H1 (cell line): ENCODE data around the gene PTEN. TPM values are rescaled to one million over a fixed set of nuclear protein-coding genes. Genes with fewer than 3 reads are reported as not detected.

ENCODE experiments used
- CTCF ChIA-PET: fragments of 300-600 bp; sonication (Branson Sonifier 250); formaldehyde crosslinking; loops from one replicate; lab custom pipeline; 2021; ENCODE audit not compliant: partially characterized antibody; lab: Charles Lee
- POLR2A ChIA-PET: fragments of 300-600 bp; sonication (Branson Sonifier 250); formaldehyde crosslinking; loops from one replicate; lab custom pipeline; 2021; ENCODE audit warnings: inconsistent platforms; ENCODE audit not compliant: partially characterized antibody; lab: Charles Lee
- DNase-seq, 2 experiments: peaks; one replicate each; pipeline versions ENCODE4 v3.0.0 to v3.0.0-alpha.2; 2010 to 2022; ENCODE audit warnings: low spot score in 2 of 2, low read depth in 1 of 2, mixed read lengths in 1 of 2
- FAIRE-seq: peaks from 2 replicates; lab custom pipeline; 2011; peaks lifted over from hg19 to GRCh38; lab: Jason Lieb, UNC
- H2AFZ ChIP-seq: 2 replicates; pipeline ENCODE4 v1.8.1; 2012; ENCODE audit warnings: low read length, inconsistent platforms
- H2AK5ac ChIP-seq: 2 replicates; pipeline ENCODE4 v1.6.1; 2013; ENCODE audit warnings: low read depth, low read length
- H2BK120ac ChIP-seq: replicated peaks from 2 replicates; pipeline ENCODE3; 2013; ENCODE audit warnings: low read depth, low read length, inconsistent platforms
- H2BK12ac ChIP-seq: 2 replicates; pipeline ENCODE4 v1.6.1; 2013; ENCODE audit warnings: low read depth, low read length
- H2BK15ac ChIP-seq: 2 replicates; pipeline ENCODE4 v1.6.1; 2013; ENCODE audit warnings: low read length
- H2BK20ac ChIP-seq: 2 replicates; pipeline ENCODE4 v1.6.1; 2013; ENCODE audit warnings: low read length
- H2BK5ac ChIP-seq: 2 replicates; pipeline ENCODE4 v1.6.1; 2013; ENCODE audit warnings: low read depth, low read length
- H3K14ac ChIP-seq: 2 replicates; pipeline ENCODE4 v1.6.1; 2013; ENCODE audit warnings: inconsistent platforms; ENCODE audit not compliant: insufficient read length
- H3K18ac ChIP-seq: 2 replicates; pipeline ENCODE4 v1.6.1; 2013; ENCODE audit warnings: low read length; ENCODE audit errors: extremely low read depth
- H3K23ac ChIP-seq: 2 replicates; pipeline ENCODE4 v1.6.1; 2013; ENCODE audit warnings: inconsistent platforms; ENCODE audit not compliant: insufficient read length
- H3K23me2 ChIP-seq: 2 replicates; pipeline ENCODE4 v1.6.1; 2013; ENCODE audit warnings: low read depth, low read length
- H3K27ac ChIP-seq: 2 replicates; pipeline ENCODE4 v1.6.1; 2011; ENCODE audit warnings: low read depth, low read length, inconsistent platforms
- H3K27me3 ChIP-seq, 4 experiments: replicated peaks in 1 of 4; 1 replicate in 1 of 4; 2 replicates in 3 of 4; pipeline versions ENCODE4 v1.6.1 to v1.8.1; 2011 to 2013; ENCODE audit warnings: low read length in 3 of 4, mild to moderate bottlenecking in 3 of 4, inconsistent platforms in 2 of 4, mixed read lengths in 2 of 4, moderate library complexity in 1 of 4; ENCODE audit not compliant: control insufficient read depth in 3 of 4, insufficient read depth in 3 of 4; ENCODE audit errors: extremely low read depth in 1 of 4
- H3K36me3 ChIP-seq, 4 experiments: 2 replicates each; pipeline versions ENCODE4 v1.6.1 to v1.8.1; 2011 to 2013; ENCODE audit warnings: mild to moderate bottlenecking in 4 of 4, low read length in 3 of 4, moderate library complexity in 2 of 4, control low read depth in 1 of 4, inconsistent platforms in 1 of 4; ENCODE audit not compliant: insufficient read depth in 4 of 4, control insufficient read depth in 2 of 4
- H3K4ac ChIP-seq: replicated peaks from 2 replicates; pipeline ENCODE3; 2013; ENCODE audit warnings: low read length, low read depth, mixed read lengths, inconsistent platforms; ENCODE audit not compliant: insufficient read length
- H3K4me1 ChIP-seq, 4 experiments: replicated peaks in 1 of 4; 1 replicate in 1 of 4; 2 replicates in 3 of 4; pipeline versions ENCODE4 v1.6.1 to v1.8.1; 2011 to 2013; ENCODE audit warnings: low read length in 3 of 4, inconsistent platforms in 2 of 4, mixed read lengths in 1 of 4; ENCODE audit not compliant: insufficient read depth in 4 of 4, control insufficient read depth in 3 of 4
- H3K4me2 ChIP-seq, 2 experiments: 2 replicates each; pipeline versions ENCODE4 v1.6.1 to v1.8.1; 2011 to 2013; ENCODE audit warnings: low read depth in 2 of 2, low read length in 2 of 2, control low read depth in 1 of 2, inconsistent platforms in 1 of 2, mild to moderate bottlenecking in 1 of 2; ENCODE audit not compliant: insufficient read depth in 1 of 2
- H3K4me3 ChIP-seq, 4 experiments: fragments of 200-600, 300-600 bp in 1 of 4; sonication (generic), shearing (Covaris generic), sonication (Bioruptor Twin) in 1 of 4; 2 replicates each; pipeline versions ENCODE4 v1.5.1 to v1.8.1; 2011 to 2016; ENCODE audit warnings: low read length in 4 of 4, low read depth in 3 of 4, control low read depth in 2 of 4, inconsistent platforms in 2 of 4, mild to moderate bottlenecking in 2 of 4, mixed read lengths in 1 of 4, moderate library complexity in 1 of 4; ENCODE audit not compliant: insufficient read depth in 2 of 4; ENCODE audit errors: extremely low read depth in 1 of 4
- H3K56ac ChIP-seq: replicated peaks from 2 replicates; pipeline ENCODE3; 2013; ENCODE audit warnings: low read depth, mild to moderate bottlenecking, mixed read lengths, low read length, inconsistent platforms; ENCODE audit not compliant: insufficient read length
- H3K79me1 ChIP-seq: 2 replicates; pipeline ENCODE4 v1.6.1; 2013; ENCODE audit warnings: low read depth, low read length, control low read depth
- H3K79me2 ChIP-seq, 2 experiments: 2 replicates each; pipeline versions ENCODE4 v1.6.1 to v1.8.1; 2012 to 2013; ENCODE audit warnings: low read length in 2 of 2, mild to moderate bottlenecking in 2 of 2, inconsistent platforms in 1 of 2; ENCODE audit not compliant: insufficient read depth in 2 of 2, control insufficient read depth in 1 of 2
- H3K9ac ChIP-seq, 4 experiments: replicated peaks in 1 of 4; 1 replicate in 1 of 4; 2 replicates in 3 of 4; pipeline versions ENCODE4 v1.6.1 to v1.8.1; 2011 to 2013; ENCODE audit warnings: low read depth in 3 of 4, low read length in 3 of 4, control low read depth in 2 of 4, mild to moderate bottlenecking in 2 of 4, moderate library complexity in 2 of 4, inconsistent platforms in 1 of 4; ENCODE audit errors: extremely low read depth in 1 of 4
- H3K9me3 ChIP-seq, 2 experiments: 2 replicates each; pipeline versions ENCODE4 v1.6.1 to v1.8.1; 2012 to 2013; ENCODE audit warnings: mild to moderate bottlenecking in 2 of 2, moderate library complexity in 2 of 2, control low read depth in 1 of 2, inconsistent platforms in 1 of 2, low read depth in 1 of 2, low read length in 1 of 2, mixed read lengths in 1 of 2; ENCODE audit not compliant: insufficient read depth in 2 of 2
- H4K20me1 ChIP-seq, 2 experiments: replicated peaks in 1 of 2; 2 replicates each; pipeline versions ENCODE3 to v1.8.1; 2011 to 2013; ENCODE audit warnings: inconsistent platforms in 2 of 2, low read length in 2 of 2, mild to moderate bottlenecking in 1 of 2; ENCODE audit not compliant: insufficient read depth in 2 of 2, control insufficient read depth in 1 of 2
- H4K5ac ChIP-seq: 2 replicates; pipeline ENCODE4 v1.6.1; 2013; ENCODE audit warnings: low read length, low read depth, mixed read lengths, inconsistent platforms; ENCODE audit not compliant: insufficient read length
- H4K8ac ChIP-seq: 2 replicates; pipeline ENCODE4 v1.8.0; 2013; ENCODE audit warnings: mild to moderate bottlenecking, moderate library complexity, low read length, inconsistent platforms; ENCODE audit not compliant: insufficient read depth; ENCODE audit errors: extremely low read depth
- H4K91ac ChIP-seq: replicated peaks from 2 replicates; pipeline ENCODE3; 2013; ENCODE audit warnings: low read length, mixed read lengths, inconsistent platforms; ENCODE audit not compliant: insufficient read length
- ASH2L ChIP-seq: fragments of 200-600, 300-600 bp; sonication (generic); IDR thresholded peaks from one replicate; pipeline ENCODE4 v1.7.1; 2017; ENCODE audit warnings: low read length
- ATF3 ChIP-seq: IDR thresholded peaks from 2 replicates; pipeline ENCODE4 v1.6.1; 2011; ENCODE audit warnings: low read depth, mild to moderate bottlenecking, low read length; ENCODE audit not compliant: insufficient read depth
- BACH1 ChIP-seq: IDR thresholded peaks from 2 replicates; pipeline ENCODE4 v1.6.1; 2012; ENCODE audit warnings: low read length, improper control_type of control experiment
- BCL11A ChIP-seq, 2 experiments: IDR thresholded peaks; one replicate each; pipeline ENCODE4 v1.6.1; 2011; ENCODE audit warnings: low read depth in 2 of 2, low read length in 2 of 2, mild to moderate bottlenecking in 2 of 2
- CEBPB ChIP-seq: IDR thresholded peaks from 2 replicates; pipeline ENCODE4 v1.6.1; 2012; ENCODE audit warnings: low read depth, low read length
- CTCF ChIP-seq, 3 experiments: IDR thresholded peaks; 1 replicate in 2 of 3; 2 replicates in 1 of 3; pipeline versions ENCODE4 v1.5.1 to v1.6.1; 2011; ENCODE audit warnings: low read length in 3 of 3, mild to moderate bottlenecking in 3 of 3, inconsistent platforms in 2 of 3, low read depth in 1 of 3, moderate library complexity in 1 of 3; ENCODE audit not compliant: insufficient read depth in 1 of 3; ENCODE audit errors: control extremely low read depth in 1 of 3
- E2F6 ChIP-seq: IDR thresholded peaks from 2 replicates; pipeline ENCODE4 v1.6.1; 2012; ENCODE audit warnings: inconsistent platforms
- MAFK ChIP-seq: IDR thresholded peaks from 2 replicates; pipeline ENCODE4 v1.6.1; 2012; ENCODE audit warnings: low read depth, mild to moderate bottlenecking, improper control_type of control experiment, low read length
- SIN3A ChIP-seq, 2 experiments: IDR thresholded peaks in 1 of 2; conservative IDR thresholded peaks in 1 of 2; 2 replicates each; pipeline ENCODE4 v1.6.1; 2011 to 2012; ENCODE audit warnings: low read length in 2 of 2, improper control_type of control experiment in 1 of 2, low read depth in 1 of 2, mild to moderate bottlenecking in 1 of 2
- TAF7 ChIP-seq: optimal IDR thresholded peaks from 2 replicates; pipeline ENCODE3; 2011; ENCODE audit warnings: low read depth, mild to moderate bottlenecking, inconsistent platforms, low read length, moderate library complexity, borderline replicate concordance
- WGBS, 2 experiments: shearing (Covaris generic) in 1 of 2; methylation state at CpG; one replicate each; pipeline versions ENCODE4 v1.1.6 to v1.1.7; 2013 to 2015; ENCODE audit warnings: low lambda C conversion rate in 2 of 2, mixed read lengths in 2 of 2, inconsistent platforms in 1 of 2, low coverage in 1 of 2, missing lambda C conversion rate in 1 of 2; ENCODE audit not compliant: insufficient replicate concordance in 2 of 2, insufficient coverage in 1 of 2, insufficient read length in 1 of 2; ENCODE audit errors: extremely low coverage in 1 of 2, missing lambda C conversion rate in 1 of 2; 5-methylcytosine and 5-hydroxymethylcytosine counted together
- polyA plus RNA-seq, 7 experiments: library from polyadenylated mRNA; depleted of rRNA in 3 of 7; stranded (reverse) in 5 of 7; unstranded in 2 of 7; fragments of >200 nt in 5 of 7; fragments of 200-250 nt in 2 of 7; gene quantifications; 1 replicate in 5 of 7; 2 replicates in 1 of 7; 4 replicates in 1 of 7; pipeline versions ENCODE4 v1.2.1 to v1.2.3, GENCODE V29; 2011 to 2013; ENCODE audit warnings: missing spikeins in 2 of 7, mixed read lengths in 2 of 7
- total RNA-seq: library from RNA; stranded (reverse); fragmentation: NEBNext Ultra II Directional; extraction: Animal tissue kit (Norgen Biotek cat#: 25700); gene quantifications from 2 replicates; pipeline ENCODE4 v1.2.1, GENCODE V29; 2021

PTEN gene
- total and polyA plus RNA-seq, 2 of the 8 experiments (the other 6 are each of a cell fraction or from before 2014, with no cell fraction given) = 6.3 to 48.7 TPM

GRCh38 chr10:87945984-87946383, 82.6 kb downstream of the PTEN start:
- Histone ChIP-seq H3K27ac (no peak overlapping the region), H3K4me1 (no peaks in the 10 kb centered on the region), H3K79me1 (no peaks in the 10 kb centered on the region), H3K23ac (no peak overlapping the region), H2AK5ac (no peak overlapping the region), H4K20me1 (no peaks in the 10 kb centered on the region), H2BK12ac (no peak overlapping the region), H2BK120ac (no peak overlapping the region), H3K4me3 (no peak overlapping the region), H3K56ac (no peak overlapping the region), H4K91ac (no peak overlapping the region), H3K36me3 (peaks cover 0 to 3% (median 0%) of the 10 kb centered on the region in 4 experiments; a peak in 3 of 8 replicates), H3K23me2 (no peaks in the 10 kb centered on the region), H3K18ac (no peak overlapping the region), H3K27me3 (no peaks in the 10 kb centered on the region), H3K14ac (no peak overlapping the region), H3K4ac (no peak overlapping the region), H2BK20ac (no peak overlapping the region), H2AFZ (no peak overlapping the region), H3K79me2 (0 out of 4 replicates have a peak, but pooled peaks cover 0 to under 1% of the 10 kb centered on the region in 2 experiments), H3K4me2 (no peak overlapping the region), H2BK15ac (no peak overlapping the region), H3K9ac (no peak overlapping the region), H4K5ac (no peak overlapping the region), H4K8ac (no peak overlapping the region), H3K9me3 (no peaks in the 10 kb centered on the region), H2BK5ac (no peak overlapping the region)
- WGBS, 2 experiments = 88% methylated on average over 6 of the region's 6 CpGs; no CpG with 5 or more reads in 1 of the 2 experiments
- CTCF ChIA-PET = no interaction called here
- DNase-seq = no peak
- no peak for FAIRE-seq
- POLR2A ChIA-PET = interaction anchor here (0.8 to 3.6 kb wide), 2 partner anchors 8 to 83 kb away, joined by 3 to 24 read pairs; partner anchors contain the start of genes KLLN and PTEN
- TF ChIP-seq CTCF (IDR thresholded peaks at IDR 0.05; ENCODE audit: control extremely low read depth in 1 of 3, insufficient read depth in 1 of 3, low read depth in 1 of 3, low read length in 3 of 3) (no peak), CEBPB (no peak), BACH1 (no peak), E2F6 (no peak), TAF7 (no peak), ATF3 (no peak), MAFK (no peak), BCL11A (IDR thresholded peaks at IDR 0.05; ENCODE audit: low read depth in 2 of 2, low read length in 2 of 2) (no peak), SIN3A (conservative IDR thresholded peaks at IDR 0.05 in 1 of 2, IDR thresholded peaks at IDR 0.05 in 1 of 2; ENCODE audit: low read depth in 1 of 2, low read length in 2 of 2) (no peak), ASH2L (no peak)
